RWPE1 (cell line): ENCODE measurements around the gene TASP1.

Experiments
- CTCF ChIA-PET: fragments of 350-600 bp; sonication (Branson Sonifier 250); formaldehyde crosslinking; extraction: SDS; loops from one replicate; lab custom pipeline; 2021; lab: Yijun Ruan, JAX
- POLR2A ChIA-PET: fragments of 400-600 bp; formaldehyde crosslinking; extraction: SDS; loops from one replicate; lab custom pipeline; 2020; ENCODE audit warnings: antibody characterized with exemption; ENCODE audit not compliant: low non-redundant PET; lab: Yijun Ruan, JAX
- DNase-seq: peaks from one replicate; pipeline ENCODE4 v3.0.0; 2012; ENCODE audit warnings: low spot score
- H3K27ac ChIP-seq: fragments of 450-650 bp; 2 replicates; pipeline ENCODE4 v1.5.1; 2017
- CTCF ChIP-seq: fragments of 450-650 bp; conservative IDR thresholded peaks from 2 replicates; pipeline ENCODE4 v1.5.1; 2017; ENCODE audit warnings: low read depth, mild to moderate bottlenecking

Gene TASP1

DNA sequence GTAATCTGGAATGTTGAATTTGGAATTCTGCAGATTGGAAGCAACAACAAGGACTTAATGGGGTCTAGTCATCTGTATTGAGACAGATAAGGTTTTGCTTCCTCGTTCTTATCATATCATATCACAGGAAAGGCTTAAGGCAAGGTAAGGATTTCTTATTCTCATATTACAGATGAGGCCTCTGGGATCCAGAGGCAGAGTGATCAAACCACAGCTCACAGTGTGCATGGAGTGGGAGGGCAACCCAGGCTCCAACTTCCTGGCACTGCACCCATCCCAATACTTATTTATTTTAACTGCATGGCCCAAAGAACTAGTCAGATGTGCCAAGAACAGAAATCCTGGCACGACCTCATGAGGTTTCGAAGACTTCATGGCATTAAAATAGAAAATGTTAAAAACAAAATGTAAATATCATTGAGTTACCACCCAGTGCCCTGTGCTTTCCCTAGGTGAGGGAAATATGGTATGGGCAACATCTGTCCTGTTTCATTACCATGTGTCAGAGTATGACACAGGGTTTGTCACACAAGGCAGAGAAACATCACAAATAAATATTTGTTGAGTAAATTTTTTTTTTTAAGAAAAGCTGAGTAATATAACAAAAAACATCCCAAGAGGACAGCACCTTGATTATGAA, 225.8 kb downstream of the TASP1 start:
- no peak overlapping the region for H3K27ac ChIP-seq
- ChIA-PET POLR2A (no interaction called here), CTCF (no interaction called here)
- DNase-seq = no peak
- no peak for TF ChIP-seq CTCF

DNA sequence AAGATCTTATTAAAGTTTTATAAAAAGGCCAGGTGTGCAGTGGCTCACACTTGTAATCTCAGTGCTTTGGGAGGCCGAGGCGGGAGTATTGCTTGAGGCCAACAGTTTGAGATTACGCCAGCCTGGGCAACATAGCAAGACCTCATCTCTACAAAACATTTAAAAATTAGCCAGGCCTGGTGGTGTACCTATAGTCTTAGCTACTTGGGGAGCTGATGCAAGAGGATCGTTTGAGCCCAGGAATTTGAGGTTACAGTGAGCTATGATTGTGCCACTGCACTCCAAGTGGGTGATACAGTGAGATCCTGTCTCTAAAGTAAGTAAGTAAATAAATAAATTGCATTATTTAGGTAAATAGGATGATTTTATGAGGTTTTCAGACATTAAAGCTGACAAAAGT, 234.4 kb downstream of the TASP1 start:
- POLR2A ChIA-PET = no interaction called here
- H3K27ac ChIP-seq = no peak overlapping the region
- DNase-seq = no peak
- CTCF ChIA-PET = interaction anchor here (0.8 kb wide), 1 partner anchor 368 kb away, joined by 3 read pairs; no protein-coding TSS in a partner anchor
- TF ChIP-seq CTCF = no peak

GRCh38 chr20:13403453-13403852, 235.3 kb downstream of the TASP1 start:
- ChIA-PET CTCF (interaction anchor here (0.8 kb wide), 1 partner anchor 369 kb away, joined by 3 read pairs; no protein-coding TSS in a partner anchor), POLR2A (no interaction called here)
- TF ChIP-seq CTCF = no peak
- no peak overlapping the region for H3K27ac ChIP-seq
- DNase-seq = no peak

DNA sequence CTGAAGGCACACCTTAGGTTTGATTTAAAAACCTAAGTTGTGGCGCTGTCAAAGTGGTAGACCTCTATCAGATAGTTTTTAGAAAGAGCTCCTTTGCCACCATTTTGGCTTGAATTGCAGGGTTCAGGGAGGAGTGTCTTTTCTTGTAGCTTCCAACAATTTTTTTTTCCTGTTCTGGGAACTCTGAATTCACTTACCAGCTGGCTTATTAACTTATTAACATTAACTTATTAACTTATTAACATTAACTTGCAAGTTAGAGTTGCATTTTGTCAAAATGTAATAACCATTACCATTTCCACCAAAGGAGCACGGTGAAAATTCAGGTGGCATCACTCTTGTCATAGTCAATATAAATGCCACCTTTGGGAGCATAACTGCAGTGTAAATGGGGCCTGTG, 235.7 kb downstream of the TASP1 start:
- no peak for TF ChIP-seq CTCF
- CTCF ChIA-PET = interaction anchor here (0.7 kb wide), 1 partner anchor 29 kb away, joined by 3 read pairs; no protein-coding TSS in a partner anchor
- no peak for DNase-seq
- no peak overlapping the region for H3K27ac ChIP-seq
- POLR2A ChIA-PET = no interaction called here

DNA sequence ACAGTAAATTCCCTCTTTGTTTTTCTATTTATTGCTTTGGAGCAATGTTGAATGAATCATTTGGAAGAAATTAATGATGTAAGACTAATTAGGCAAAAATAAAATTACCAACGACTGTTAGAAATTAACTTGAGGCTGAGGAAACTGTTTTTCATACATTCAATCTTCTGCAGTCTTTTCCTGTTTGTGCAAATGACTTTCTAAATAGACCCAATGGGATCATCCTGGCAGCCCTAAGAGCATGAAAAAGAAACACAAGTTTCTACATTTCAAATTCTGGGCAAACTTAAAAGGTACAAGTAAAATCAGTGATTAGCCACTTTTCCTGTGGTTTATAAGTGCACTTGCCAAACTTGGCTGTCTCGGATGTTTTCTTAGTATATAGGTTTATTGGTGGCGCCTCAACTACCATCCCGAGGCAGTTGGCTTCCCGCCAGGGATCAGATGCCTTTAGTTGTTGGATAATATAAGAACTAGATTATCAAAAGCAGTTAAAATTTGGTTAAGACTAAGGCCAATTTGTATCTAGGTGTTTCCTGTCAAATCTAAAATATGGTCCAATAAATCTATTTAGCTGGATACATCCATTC, 236.5 kb downstream of the TASP1 start:
- no peak for TF ChIP-seq CTCF
- CTCF ChIA-PET = interaction anchor here (0.6 to 0.7 kb wide), 2 partner anchors 30 to 101 kb away, joined by 3 read pairs; no protein-coding TSS in a partner anchor
- H3K27ac ChIP-seq = no peak overlapping the region
- POLR2A ChIA-PET = no interaction called here
- DNase-seq = no peak

DNA sequence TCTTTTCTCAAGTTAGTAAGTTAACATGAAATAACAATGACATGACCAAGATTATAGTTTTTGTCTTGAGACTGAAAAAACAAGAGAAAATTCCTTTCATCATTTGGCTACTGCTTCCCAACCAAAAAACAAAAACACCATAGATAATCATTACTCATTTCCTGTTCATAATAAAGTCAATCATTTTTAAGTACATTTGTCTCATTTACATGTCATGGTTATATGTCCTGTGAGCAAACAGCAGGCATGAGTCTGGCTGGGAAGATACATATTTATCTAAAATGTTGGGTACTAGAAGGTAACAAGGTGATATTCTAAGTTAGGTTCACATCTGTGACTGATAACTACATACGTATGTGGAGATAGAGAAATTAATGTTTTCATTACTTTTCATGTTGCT, 237.1 kb downstream of the TASP1 start:
- ChIA-PET POLR2A (no interaction called here), CTCF (interaction anchor here (0.6 kb wide), 1 partner anchor 18 kb away, joined by 3 read pairs; no protein-coding TSS in a partner anchor)

More for the DNA sequence above, 237.1 kb downstream of the TASP1 start:
- no peak for TF ChIP-seq CTCF
- DNase-seq = no peak
- H3K27ac ChIP-seq = no peak overlapping the region
